ENCODE results near the gene XPC. TPM values are rescaled to one million over a fixed set of nuclear protein-coding genes. Genes with fewer than 3 reads are reported as not detected.

Gene XPC
- total and polyA plus RNA-seq, 2 experiments from 2014 or later: 27.3 to 29.5 TPM

- H3K27me3 ChIP-seq: no peaks in the 10 kb centered on the region
- no peak overlapping the region for H2AFZ ChIP-seq
- H3K79me2 ChIP-seq: peaks cover 36% of the 10 kb centered on the region
- no peak for TF ChIP-seq EZH2 (IDR thresholded peaks at IDR 0.05; ENCODE audit: borderline replicate concordance)
- no peak for TF ChIP-seq CTCF (IDR thresholded peaks at IDR 0.05; ENCODE audit: poor library complexity)
- TF ChIP-seq EZH2phosphoT487 (IDR thresholded peaks at IDR 0.05; ENCODE audit: low read depth, severe bottlenecking, unreplicated experiment): no peak
- WGBS (ENCODE audit: low lambda C conversion rate, missing lambda C conversion rate): 65% methylated on average over 13 of the region's 13 CpGs
- no peaks in the 10 kb centered on the region for H3K36me3 ChIP-seq (replicated peaks; ENCODE audit: insufficient read depth, low read depth)
- H3K27ac ChIP-seq: peak overlapping the region; percentile 74
- H3K4me3 ChIP-seq: no peak overlapping the region
- H3K9me2 ChIP-seq (replicated peaks; ENCODE audit: insufficient read depth): no peaks in the 10 kb centered on the region
- H3K4me2 ChIP-seq: peak overlapping the region; percentile 45
- H3K4me1 ChIP-seq (ENCODE audit: insufficient read depth): peaks cover 26% of the 10 kb centered on the region
- peak; percentile 76 for DNase-seq (ENCODE audit: low spot score)
- H4K20me1 ChIP-seq (ENCODE audit: insufficient read depth, poor library complexity, severe bottlenecking): no peaks in the 10 kb centered on the region
- no peaks in the 10 kb centered on the region for H3K9me3 ChIP-seq (ENCODE audit: low read depth)
Measured at GRCh38 chr3:14118400-14119381, 59.7 kb downstream of the XPC start.

- peaks cover 19% of the 10 kb centered on the region for H3K4me1 ChIP-seq (ENCODE audit: insufficient read depth)
- H3K79me2 ChIP-seq: peaks cover 27% of the 10 kb centered on the region
- no peak overlapping the region for H3K4me3 ChIP-seq
- H3K27ac ChIP-seq: peak overlapping the region; percentile 18
- H4K20me1 ChIP-seq (ENCODE audit: insufficient read depth, poor library complexity, severe bottlenecking): no peaks in the 10 kb centered on the region
- TF ChIP-seq EZH2phosphoT487 (IDR thresholded peaks at IDR 0.05; ENCODE audit: low read depth, severe bottlenecking, unreplicated experiment) (no peak), EZH2 (IDR thresholded peaks at IDR 0.05; ENCODE audit: borderline replicate concordance) (no peak), CTCF (IDR thresholded peaks at IDR 0.05; ENCODE audit: poor library complexity) (no peak)
- H3K9me2 ChIP-seq (replicated peaks; ENCODE audit: insufficient read depth): no peaks in the 10 kb centered on the region
- DNase-seq (ENCODE audit: low spot score): no peak
- H3K4me2 ChIP-seq: no peak overlapping the region
- H3K27me3 ChIP-seq: no peaks in the 10 kb centered on the region
- no peaks in the 10 kb centered on the region for H3K9me3 ChIP-seq (ENCODE audit: low read depth)
- 84% methylated on average over 10 of the region's 10 CpGs for WGBS (ENCODE audit: low lambda C conversion rate, missing lambda C conversion rate)
- no peaks in the 10 kb centered on the region for H3K36me3 ChIP-seq (replicated peaks; ENCODE audit: insufficient read depth, low read depth)
- H2AFZ ChIP-seq: no peak overlapping the region
Measured at GRCh38 chr3:14117468-14118399, 60.7 kb downstream of the XPC start.

GRCh38 chr3:14113965-14114635 is 64.3 kb downstream of the XPC start:
- H3K79me2 ChIP-seq: peaks cover 17% of the 10 kb centered on the region
- no peaks in the 10 kb centered on the region for H4K20me1 ChIP-seq (ENCODE audit: insufficient read depth, poor library complexity, severe bottlenecking)
- no peaks in the 10 kb centered on the region for H3K9me2 ChIP-seq (replicated peaks; ENCODE audit: insufficient read depth)
- WGBS (ENCODE audit: low lambda C conversion rate, missing lambda C conversion rate): 92% methylated on average over 7 of the region's 7 CpGs
- H2AFZ ChIP-seq: no peak overlapping the region
- no peak overlapping the region for H3K27ac ChIP-seq
- H3K4me2 ChIP-seq: no peak overlapping the region
- H3K9me3 ChIP-seq (ENCODE audit: low read depth): no peaks in the 10 kb centered on the region
- no peaks in the 10 kb centered on the region for H3K27me3 ChIP-seq
- H3K4me3 ChIP-seq: no peak overlapping the region
- TF ChIP-seq EZH2 (IDR thresholded peaks at IDR 0.05; ENCODE audit: borderline replicate concordance) (no peak), CTCF (IDR thresholded peaks at IDR 0.05; ENCODE audit: poor library complexity) (peak; percentile 58)
- peak; percentile 66 for DNase-seq (ENCODE audit: low spot score)
- H3K36me3 ChIP-seq (replicated peaks; ENCODE audit: insufficient read depth, low read depth): no peaks in the 10 kb centered on the region
- H3K4me1 ChIP-seq (ENCODE audit: insufficient read depth): peaks cover 13% of the 10 kb centered on the region

Data from hepatocyte (in vitro differentiated cells).